GM12875 (cell line): ENCODE data around the gene SLC5A3.

Source experiments
- H3K4me3 ChIP-seq: one replicate; pipeline ENCODE4 v1.5.1; 2011; ENCODE audit warnings: low read depth, low read length, control low read depth
- CTCF ChIP-seq: IDR thresholded peaks from 2 replicates; pipeline ENCODE4 v1.5.1; 2011; ENCODE audit warnings: low read depth, mild to moderate bottlenecking, control low read depth, inconsistent platforms, low read length, moderate library complexity, borderline replicate concordance; ENCODE audit not compliant: insufficient read depth

The SLC5A3 gene

DNA sequence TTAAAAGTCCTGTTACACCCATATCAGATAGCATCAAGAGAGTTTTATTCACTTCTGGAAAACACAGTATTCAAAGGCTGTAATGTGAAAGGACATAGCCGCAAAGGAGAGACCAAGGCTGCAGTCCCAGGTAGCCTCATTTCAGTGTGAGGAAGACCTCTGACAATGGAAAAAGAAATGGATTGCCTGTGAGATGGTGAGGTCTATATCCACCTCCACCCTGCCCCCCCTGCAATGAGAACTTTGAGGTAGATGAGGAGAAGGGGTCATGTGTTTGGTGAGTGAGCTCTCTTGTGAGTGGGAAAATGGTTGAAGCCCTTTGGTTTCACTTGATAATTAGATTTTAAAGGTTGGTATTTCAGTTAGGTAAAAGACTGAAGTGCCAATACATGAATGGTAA, 3.5 kb downstream of the SLC5A3 start:
- no peak overlapping the region for H3K4me3 ChIP-seq
- no peak for TF ChIP-seq CTCF

GRCh38 chr21:34077888-34078287, 4.5 kb downstream of the SLC5A3 start:
- TF ChIP-seq CTCF, result no peak
- H3K4me3 ChIP-seq, result no peak overlapping the region

DNA sequence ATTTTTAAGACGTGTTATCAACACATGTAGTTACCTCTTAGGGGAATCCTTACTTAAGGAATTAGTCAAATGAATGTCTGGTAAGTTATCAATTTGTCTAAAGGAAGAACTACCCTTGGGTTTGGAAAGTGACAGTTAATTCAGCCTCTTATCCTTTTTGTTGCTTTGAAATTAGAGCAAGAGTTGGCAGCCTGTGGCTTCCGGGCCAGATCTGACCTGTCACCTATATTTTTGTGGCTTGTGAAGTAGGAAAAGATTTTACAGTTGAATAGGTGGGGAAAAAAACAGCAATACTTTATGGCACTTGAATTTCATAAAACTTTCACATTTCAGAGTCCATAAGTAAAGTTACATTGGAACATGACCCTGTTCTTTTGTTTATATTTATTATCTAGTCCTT, 5.5 kb downstream of the SLC5A3 start:
- H3K4me3 ChIP-seq, result no peak overlapping the region
- no peak for TF ChIP-seq CTCF

DNA sequence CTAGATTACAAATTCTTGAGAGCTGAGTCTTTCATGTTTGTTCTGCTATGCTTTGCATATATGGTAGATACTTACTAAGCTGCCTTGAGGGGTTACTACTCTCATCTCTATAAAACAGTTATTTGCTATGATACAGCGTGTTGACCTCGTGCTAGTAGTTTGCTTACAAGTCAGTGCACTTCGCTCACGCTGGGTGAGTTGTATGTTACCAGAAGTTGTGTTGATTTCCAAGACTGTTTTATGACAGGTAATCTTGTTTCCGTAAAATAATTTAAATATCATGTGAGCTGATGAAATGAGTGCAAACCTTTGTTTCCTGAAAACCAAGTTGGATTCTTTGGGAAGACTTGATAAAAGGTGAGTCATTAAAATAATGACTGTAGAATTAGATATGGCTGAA, 7.3 kb downstream of the SLC5A3 start:
- TF ChIP-seq CTCF, result no peak
- no peak overlapping the region for H3K4me3 ChIP-seq

DNA sequence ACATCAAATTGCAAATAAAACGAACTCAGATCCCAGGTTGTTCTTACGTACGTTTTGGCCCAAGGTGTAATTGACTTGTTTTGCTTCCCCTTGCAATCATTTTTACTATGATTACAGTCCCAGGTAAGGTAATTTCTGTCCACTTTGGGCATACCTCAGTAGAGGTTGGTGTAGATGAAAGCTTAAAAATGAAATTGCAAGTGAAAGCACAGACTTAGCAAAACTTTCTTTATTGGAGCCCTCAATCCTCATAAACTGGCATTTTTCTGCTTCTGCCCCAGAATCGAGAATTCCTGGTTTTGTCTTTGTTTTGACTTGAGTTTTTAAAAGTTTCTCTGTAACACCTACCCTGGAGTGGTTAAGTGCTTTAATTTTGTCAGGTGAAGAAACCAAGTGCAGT, 9.4 kb downstream of the SLC5A3 start:
- H3K4me3 ChIP-seq, result no peak overlapping the region
- TF ChIP-seq CTCF, result no peak

DNA sequence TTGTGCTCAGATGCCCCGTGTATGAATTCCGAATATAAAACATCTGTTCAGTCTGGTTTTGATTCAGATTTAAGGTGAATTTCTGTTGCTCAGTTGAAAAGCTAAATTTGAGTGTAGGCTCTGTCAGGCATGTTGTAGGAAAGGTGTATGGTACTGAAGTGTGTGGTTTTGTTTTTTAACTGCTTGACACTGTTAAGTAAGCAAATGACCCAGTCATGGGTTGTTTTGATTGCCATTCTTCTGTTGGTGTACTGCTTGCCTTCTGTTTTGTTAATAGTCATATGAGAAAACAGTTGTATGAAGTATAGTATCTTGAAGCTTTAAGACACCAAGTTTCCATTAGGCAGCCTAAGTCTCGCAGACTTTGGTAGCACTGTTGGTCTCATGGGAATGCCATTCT, 10.0 kb downstream of the SLC5A3 start:
- no peak for TF ChIP-seq CTCF
- H3K4me3 ChIP-seq, result no peak overlapping the region

DNA sequence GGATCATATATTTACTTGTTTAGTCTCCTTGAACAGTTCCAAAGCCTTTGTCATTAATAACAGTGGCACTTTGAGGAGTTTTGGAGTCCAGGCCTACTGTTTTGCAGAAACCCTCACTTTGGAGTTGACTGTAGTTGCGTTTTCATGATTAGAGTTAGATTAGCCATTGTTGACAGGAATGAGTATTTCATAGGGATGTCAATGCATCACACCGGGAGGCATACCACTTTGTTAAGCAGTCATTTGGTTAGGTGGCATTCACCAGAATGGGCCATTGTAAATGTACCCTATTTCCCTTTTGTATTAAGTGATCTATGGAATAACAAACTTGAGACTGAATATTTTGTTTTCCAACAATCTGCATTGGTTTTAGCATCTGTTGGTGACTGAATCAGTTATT, 11.8 kb downstream of the SLC5A3 start:
- H3K4me3 ChIP-seq, result no peak overlapping the region
- no peak for TF ChIP-seq CTCF
